CD4-positive, alpha-beta T cell treated with Interleukin-2 at 100 ng/mL for 4 hours (primary cell): ENCODE data around the gene OPHN1.
A peak's percentile ranks its signal among the peaks of the same experiment; 100 is the strongest.

Source experiments
- DNase-seq: peaks from one replicate; pipeline ENCODE4 v3.0.0-alpha.2; 2020; ENCODE audit warnings: low spot score

OPHN1 gene

DNA sequence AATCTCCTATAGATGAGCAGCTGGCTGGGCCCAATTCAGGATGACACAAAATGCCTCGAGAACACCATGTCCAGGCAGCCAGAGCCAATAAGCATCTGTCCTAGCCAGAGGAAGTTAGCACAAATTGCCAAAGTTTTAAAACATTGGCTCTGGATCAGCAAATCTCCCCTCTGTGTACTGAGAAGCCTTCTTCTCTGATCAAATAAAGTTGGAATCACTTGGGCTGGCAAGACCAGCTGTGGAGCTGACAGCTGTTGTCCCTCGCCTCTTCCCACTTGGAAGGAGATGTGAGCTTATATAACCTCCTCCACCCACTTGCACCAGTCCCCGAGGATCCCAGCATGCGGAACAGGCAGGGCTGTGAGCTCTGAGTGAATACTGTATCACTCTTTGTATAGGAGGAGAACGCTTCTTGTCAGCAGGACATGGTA lies 183.9 kb downstream of the OPHN1 start:
- DNase-seq, result no peak

DNA sequence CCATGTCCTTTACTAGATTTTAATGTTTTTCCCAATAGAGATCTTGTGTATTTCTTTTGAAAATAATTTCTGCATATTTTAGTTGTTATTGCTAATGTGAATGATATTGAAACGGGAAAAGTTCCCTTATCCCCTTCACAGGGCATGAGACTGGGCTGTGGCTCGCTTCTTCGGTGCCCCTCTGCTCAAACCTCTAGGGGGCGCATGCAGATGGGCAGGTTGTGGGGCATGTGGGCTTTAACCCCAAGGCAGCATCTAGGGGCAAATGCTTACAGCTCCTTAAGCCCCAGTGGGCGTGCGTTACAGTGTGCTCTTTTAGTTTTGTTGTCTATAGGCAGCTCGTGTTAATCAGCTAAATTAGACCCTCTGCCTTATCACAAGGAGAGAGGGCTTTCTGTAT lies 194.7 kb downstream of the OPHN1 start:
- no peak for DNase-seq

DNA sequence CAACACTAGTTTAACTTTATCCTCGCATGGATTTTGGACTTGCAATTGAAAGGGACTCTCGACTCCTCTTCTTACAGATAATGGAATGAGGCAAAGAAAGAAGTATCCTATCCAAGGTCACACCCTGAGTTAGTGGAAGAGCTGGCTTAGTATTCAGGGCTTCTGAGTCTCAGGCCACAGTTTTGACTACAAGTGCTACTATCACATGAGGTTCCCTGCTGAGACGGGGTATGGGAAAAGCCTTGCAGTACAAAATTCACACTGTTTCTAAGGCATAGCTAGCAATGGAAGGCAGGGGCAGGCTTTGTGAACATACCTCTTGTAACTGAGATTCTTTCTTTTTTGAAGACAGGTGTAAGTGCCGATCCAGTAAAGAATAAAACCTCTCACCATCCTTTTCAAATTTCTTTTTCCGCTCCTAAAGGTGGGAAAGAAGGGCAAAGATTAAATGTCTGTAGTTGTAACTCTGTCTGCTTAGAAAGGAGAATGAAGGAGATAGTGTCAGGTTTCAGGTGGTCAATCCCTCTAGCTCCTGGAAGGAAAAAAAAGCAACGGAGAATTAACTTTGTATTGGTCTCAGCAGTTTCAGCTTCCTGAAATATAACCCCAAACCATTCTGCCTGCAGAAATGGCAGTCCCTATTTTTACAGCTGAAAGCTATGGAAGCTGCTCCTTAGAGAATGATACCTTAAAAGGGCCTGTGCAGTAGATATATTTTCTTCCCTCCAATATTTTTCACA lies 199.0 kb downstream of the OPHN1 start:
- DNase-seq, result no peak

DNA sequence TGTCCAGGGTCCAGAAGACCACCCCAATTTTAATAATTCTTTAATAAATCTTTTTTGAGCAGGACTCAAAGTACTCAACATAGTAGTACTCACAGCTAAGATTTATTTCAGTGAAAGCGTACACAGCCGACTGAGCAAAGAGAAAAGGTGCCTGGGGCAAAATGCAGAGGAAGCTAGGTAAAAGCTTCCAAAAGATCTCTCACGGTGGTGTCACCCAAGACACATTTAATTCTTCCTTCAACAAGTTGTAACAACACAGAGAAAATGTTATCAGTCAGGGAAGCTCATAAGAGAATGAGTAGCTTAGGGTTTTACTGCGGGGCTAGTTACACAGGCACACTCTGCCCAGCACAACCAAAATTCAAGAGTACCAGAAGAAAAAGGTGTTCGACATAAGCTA lies 201.1 kb downstream of the OPHN1 start:
- no peak for DNase-seq

DNA sequence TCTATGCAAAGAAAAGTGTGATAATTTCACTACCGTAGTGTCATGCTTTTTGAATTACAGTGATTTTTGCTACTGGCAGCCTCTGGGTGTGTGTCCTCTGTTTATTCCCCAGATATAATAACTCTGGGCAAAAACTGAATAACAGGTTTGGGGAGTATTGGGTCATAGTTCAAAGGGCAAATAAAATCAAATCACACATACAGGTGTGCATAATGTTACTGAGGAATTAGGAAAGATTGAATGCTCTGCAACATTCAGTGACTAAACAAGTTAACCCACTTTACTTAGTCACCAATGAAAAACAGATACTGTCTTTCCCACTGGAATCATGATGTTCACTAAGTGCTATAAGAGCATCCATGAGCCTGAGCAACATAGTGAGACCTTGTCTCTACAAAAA lies 224.3 kb downstream of the OPHN1 start:
- DNase-seq, result no peak

DNA sequence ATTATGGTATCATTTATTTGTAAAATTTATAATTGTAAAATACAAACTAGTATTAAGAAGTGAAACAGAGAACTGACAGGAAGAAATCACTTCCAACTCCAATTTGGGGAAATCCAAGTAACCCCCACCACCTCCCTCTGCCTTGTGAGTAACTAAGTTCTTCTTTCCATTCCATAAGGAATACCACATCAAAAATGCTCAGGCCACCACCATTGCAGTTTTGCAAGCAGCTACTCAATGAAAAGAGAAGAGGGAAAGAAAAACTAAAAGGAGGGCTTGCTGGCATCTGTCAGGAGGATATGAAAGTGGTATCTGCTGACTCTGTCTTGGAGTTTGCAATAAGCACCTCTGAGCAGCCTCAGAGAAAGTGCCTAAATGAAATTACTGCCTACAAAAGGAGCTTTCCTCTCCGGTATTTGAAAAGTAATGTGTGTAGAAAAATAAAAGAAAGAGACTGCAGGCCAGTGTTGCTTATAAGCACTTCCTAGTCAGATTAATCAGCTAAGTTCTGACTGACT lies 228.7 kb downstream of the OPHN1 start:
- DNase-seq, result no peak

DNA sequence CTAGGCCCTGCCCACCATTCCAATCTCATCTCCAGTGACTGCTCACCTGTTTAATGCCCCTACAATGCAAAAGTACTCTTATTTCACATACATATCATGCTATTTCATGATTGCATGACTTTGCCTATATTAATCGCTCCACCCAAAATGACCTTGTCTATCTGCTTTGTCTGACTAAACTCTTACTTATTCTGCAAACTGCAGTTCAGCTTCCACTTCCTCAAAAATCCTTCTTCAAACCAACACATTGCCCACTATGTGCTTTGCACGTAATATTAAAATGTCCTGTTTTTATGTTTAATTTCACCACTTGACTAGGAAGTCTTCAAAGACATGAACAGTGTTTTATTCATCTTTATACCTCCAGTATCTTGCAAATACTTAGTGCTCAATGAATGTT lies 229.6 kb downstream of the OPHN1 start:
- DNase-seq, result no peak

DNA sequence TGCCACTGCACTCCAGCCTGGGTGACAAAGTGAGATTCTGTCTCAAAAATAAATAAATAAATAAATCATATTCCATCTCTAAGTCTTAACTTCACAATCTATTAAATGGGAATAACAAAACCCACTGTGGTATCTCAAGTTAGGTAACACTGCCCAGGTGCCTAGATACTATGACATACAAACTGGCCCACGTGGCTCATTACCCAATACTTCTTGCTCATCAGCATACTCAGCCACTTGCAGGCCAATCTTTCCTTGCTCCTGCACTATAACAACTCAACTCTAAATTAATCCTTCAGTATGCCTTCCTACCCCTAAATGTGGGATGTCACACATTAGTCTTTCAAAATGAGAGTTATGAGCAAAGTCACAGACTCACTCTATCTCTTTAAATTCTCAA lies 230.1 kb downstream of the OPHN1 start:
- no peak for DNase-seq

DNA sequence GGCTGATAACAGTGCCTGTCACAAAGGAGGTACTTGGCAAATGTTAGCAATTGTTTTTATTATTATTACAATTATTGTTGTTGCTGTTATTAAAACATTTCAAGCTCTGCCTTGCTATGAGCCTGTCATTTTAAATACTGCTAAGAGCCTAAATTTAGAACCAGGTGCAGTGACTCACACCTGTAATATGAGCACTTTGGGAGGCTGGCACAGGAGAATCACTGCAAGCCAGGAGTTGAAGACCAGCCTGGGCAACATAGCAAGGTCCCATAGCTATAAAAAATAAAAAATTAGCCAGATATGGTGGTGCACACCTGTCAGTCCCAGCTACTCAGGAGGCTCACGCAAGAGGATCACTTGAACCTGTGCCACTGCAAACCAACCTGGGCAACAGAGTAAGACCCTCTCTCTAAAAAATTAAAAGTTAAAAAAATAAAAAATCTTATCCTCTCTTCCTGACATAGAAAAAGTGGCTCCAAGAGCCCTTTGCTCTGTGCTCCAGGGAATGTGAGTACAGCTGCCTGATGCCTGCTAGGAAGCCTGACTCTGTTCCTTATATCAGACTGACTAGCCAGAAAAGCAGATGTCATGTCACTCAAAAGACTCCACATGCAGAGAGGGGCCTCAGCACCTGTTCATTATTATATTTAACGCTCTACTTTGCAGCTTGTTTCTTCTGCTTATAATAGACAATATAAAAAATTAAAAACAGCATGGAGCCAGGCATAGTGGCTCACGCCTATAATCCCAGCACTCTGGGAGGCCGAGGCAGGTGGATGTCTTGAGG lies 234.0 kb downstream of the OPHN1 start:
- DNase-seq, result no peak

DNA sequence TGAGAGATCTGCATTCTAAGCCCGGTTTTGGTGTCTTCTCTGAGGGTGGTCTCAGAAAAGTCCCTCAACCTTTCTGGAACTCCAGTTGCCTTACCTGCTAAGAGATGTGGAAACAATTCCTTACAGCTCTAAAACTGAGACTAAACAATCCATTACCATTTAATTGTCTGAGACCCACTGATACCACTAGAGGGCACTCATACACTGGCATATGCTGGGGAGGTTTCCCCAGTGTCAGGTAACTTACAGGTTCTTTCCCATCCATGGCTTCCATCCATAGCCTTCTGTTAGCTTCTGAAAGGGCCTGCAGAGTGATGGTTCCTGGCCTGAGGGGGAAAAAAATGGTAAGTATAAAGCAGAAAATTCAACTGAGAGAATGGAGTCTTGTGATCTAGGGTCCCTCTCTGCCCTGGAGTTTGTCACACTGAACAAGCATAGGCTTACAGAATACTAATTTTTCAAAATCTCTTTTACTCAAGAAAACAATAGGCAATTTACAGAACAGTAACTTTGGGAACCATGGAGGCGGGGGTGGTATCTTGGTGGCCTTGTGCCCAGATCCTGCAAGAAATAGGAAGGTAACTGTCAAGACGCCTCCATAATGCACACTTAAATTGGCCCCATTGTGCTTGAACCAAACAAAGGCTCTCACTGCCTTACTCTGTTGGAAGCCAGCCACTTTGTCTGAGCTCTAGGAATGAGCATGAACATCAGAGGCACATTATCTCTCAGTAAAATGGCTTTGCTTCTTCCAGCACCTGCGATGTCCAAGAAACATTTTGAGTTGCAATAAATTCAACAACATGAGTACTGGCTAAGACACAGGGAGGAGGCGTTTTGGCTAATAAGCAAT lies 236.1 kb downstream of the OPHN1 start:
- peak; percentile 29 for DNase-seq

DNA sequence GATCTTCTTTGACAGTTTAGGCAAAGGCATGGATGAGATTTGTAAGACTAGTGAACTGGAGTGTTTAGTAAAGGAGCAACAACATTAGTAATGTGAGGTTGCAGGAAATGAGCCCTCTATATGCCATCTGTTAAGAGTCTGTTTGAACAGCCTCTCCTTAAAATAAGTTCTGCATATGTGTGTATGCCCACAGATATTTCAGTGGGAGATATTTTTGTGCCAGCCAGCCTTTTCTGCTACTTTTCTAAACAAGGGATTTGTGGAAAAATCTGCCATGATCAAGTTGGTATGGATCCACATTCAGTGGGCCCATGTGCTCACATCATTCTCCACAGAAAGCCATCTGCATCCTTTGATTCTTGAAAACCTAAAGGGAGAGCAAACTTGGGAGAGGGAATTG lies 237.7 kb downstream of the OPHN1 start:
- DNase-seq, result no peak

DNA sequence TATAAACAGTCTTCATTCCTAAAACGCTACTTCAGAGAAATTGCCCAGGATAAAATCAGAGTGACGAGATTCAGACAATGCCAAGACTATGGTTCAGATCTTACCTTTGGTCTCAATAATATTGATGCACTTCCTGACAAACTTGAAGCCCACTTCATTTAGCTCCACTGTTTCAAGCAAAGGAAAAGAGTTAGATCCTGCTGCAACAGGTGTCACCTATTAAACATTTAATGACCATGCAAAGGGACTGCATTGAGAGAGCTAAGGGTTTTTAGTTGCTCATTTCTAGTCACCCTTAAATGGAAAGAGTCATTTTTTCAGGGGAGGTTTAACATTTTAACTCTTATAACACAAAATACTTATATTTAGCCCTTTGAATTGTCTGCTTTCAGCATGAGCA lies 239.5 kb downstream of the OPHN1 start:
- no peak for DNase-seq

DNA sequence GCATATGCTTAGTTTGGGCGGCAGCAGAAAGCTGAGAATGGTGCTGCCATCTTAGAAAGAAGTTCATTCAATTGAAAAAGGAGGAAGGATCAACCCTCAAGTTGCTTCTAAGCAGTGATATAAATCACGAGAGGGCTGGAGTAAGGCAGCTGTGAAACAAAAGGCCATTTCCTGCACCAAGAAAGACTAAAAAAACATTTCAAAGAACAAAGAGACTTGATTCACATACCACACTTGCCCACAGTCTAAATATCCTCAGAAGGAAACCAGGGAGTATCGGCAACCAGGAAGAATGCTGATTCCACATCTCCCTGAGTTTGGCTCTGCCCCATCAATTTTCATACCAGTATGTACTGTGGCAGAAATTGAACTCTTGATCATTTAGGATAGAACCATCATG lies 240.1 kb downstream of the OPHN1 start:
- no peak for DNase-seq

DNA sequence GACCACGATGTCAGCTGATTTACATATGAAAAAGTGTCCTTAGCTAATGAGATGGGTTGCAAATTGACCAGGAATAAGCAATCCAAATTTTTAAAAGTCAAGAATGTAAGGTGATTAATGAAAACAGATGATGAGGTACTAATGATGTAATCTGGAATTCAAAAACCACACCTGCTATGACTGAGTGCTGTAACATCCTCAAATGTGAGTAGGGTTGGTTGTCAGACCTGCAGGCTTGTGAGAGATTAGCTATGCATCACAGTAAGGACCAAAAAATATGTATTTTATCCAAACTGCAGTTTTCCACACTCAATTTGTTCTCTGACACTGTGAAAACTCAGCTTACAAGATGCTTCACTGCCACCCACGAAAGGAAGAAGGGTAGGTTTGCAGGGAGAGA lies 242.5 kb downstream of the OPHN1 start:
- DNase-seq, result no peak

DNA sequence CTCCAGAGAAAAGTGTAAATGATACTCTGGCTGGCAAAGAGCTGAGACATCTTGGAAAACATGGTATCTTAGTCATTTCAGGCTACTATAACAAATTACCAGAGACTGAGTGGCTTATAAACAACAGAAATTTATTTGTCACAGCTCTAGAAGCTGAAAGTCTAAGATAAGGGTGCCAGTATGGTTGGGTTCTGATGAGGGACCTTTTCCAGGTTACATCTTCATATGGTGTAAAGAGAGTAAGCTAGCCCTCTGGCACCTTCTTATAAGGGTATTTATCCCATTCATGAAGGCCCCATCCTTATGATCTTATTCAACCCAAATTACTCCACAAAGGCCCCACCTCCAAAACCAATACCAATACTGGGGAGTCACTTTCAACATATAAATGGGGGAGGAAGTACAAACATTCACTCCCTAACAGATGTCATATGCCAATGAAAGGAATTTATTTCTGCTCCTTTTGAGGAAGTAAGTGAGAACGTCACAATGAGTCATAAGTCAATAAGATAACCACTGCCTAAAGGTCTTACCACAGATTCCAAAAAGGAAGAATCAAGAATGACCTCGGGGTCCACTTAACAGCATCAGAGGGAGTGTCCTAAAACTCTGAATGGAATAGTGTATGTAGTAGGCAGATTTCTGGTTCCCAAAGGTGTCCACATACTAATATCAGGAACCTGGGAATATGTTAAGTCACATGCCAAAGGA lies 246.6 kb downstream of the OPHN1 start:
- no peak for DNase-seq

DNA sequence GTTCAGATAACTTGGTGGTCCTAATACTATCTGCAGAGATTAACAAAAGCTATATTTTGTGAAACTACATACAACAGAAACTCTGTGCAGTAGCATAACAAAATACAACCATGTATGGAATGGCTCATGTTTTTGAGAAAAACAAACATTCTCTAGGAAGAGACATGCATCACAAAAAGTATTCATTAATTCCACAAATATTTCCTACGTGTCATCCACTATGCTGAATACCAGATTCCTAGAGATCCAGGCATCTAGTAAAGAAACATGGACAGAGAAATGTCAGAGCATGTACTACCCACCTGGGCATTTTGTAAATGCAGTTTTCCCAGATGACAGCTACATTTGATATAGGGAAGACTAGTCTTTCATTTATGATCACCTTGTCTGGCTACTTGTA lies 248.1 kb downstream of the OPHN1 start:
- DNase-seq, result no peak

DNA sequence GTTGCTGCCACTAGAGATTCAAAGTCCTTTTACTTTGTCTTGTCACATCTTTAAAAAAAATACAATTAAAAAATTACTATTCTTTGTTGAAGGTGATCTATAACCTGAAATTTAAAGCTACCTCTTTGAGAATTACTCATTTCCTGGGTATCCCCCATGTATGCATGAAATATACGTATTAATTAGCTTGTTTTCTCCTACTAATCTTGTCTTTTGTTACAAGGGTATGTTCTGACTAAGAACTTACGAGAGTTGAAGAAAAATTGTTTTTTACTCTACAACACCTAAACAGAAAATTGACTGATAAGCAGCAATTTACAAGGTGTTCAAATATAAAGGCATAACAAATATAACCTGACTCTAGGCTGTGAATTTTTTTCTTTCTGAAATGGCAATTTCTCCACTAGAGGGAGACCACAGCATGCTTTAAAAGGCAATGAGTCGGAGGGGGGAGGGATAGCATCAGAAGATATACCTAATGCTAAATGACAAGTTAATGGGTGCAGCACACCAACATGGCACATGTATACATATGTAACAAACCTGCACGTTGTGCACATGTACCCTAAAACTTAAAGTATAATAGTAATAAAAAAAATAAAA lies 249.6 kb downstream of the OPHN1 start:
- peak; percentile 29 for DNase-seq

DNA sequence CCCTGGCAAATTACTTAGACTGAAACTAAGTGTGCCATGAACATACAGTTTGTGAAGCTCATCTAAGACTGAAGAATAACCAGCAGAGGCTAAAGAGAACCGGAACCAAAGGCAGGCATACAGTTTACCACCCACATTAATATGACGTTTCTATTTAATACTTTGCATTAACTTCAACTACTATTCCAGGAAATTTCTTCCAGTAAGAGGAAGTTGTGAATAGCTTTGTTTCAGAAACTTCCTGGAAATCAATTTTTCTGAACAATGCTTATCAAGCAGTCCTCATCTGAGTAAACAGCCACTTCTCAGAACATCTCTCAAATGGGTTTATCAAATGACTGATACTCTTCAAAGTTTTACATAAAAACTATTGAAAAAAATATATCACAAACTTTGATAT lies 252.7 kb downstream of the OPHN1 start:
- peak; percentile 8 for DNase-seq

DNA sequence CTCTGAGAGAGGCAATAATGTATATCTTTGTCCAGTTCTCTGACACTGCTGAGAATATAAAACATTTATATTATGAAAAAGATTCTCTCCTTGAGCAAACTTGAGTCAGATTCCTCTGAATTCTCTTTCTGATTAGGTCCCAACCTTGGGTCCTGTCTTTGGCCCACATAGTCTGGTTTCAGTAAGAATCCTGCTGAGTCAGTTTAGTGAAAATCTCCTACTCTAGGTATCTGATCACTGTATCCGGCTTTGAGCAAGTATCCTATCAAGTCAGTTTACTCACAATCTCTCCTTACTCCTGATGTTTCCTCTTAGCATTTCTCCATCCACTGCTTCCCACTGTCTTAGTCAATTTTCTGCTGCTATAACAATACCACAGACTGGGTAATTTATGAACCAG lies 253.9 kb downstream of the OPHN1 start:
- DNase-seq, result no peak

DNA sequence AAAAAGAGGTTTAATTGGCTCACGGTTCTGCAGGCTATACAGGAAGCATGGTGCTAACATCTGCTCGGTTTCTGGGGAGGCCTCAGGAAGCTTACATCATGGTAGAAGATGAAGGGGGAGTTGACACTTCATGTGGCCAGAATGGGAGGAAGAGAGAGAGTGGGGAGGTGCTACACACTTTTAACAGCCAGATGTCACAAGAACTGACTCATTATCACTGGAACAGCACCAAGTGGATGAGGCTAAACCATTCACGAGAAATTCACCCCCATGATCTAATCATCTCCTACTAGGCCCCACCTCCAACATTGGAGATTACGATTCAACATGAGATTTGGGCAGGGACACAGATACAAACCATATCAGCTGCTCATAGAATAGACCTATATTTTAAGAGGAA lies 255.8 kb downstream of the OPHN1 start:
- DNase-seq, result no peak

DNA sequence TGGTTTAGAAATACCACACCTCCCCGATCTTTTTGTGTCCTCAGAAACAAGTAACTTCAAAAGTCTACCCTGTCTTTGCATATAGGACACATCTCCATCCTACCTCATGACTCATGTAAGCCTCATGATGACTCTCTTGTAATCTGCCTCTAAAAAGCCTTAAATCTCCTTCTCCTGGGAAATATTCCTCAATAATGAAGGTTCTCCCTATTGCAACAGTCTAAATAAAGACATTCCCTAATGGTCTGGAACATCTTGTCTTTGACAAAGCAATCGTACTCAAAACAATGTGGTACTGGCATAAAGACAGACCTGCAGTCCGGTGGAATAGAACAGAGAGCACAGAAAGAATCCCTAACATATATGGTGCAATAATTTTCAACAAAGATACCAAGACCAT lies 257.7 kb downstream of the OPHN1 start:
- no peak for DNase-seq

DNA sequence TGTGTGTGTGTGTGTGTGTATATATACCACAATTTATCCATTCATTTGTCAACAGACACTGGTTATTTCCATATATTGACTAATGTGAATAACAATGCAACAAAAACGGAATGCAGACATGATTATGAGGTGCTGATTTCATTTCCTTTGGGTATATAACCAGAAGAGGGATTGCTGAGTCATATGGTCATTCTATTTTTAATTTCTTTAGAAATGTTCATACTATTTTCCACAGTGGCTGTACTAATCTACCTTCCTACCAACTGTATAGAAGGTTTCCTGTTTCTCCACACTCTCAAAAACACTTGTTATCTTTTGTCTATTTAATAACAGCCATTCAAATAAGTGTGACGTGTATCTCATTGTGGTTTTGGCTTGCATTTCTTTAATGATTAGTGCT lies 269.9 kb downstream of the OPHN1 start:
- no peak for DNase-seq
